ENCODE measurements around the gene RNASEH1.

- TF ChIP-seq, protein P1, sequence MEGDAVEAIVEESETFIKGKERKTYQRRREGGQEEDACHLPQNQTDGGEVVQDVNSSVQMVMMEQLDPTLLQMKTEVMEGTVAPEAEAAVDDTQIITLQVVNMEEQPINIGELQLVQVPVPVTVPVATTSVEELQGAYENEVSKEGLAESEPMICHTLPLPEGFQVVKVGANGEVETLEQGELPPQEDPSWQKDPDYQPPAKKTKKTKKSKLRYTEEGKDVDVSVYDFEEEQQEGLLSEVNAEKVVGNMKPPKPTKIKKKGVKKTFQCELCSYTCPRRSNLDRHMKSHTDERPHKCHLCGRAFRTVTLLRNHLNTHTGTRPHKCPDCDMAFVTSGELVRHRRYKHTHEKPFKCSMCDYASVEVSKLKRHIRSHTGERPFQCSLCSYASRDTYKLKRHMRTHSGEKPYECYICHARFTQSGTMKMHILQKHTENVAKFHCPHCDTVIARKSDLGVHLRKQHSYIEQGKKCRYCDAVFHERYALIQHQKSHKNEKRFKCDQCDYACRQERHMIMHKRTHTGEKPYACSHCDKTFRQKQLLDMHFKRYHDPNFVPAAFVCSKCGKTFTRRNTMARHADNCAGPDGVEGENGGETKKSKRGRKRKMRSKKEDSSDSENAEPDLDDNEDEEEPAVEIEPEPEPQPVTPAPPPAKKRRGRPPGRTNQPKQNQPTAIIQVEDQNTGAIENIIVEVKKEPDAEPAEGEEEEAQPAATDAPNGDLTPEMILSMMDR (IDR thresholded peaks at IDR 0.05; ENCODE audit: low read depth, low read length, poor library complexity, severe bottlenecking): no peak
- TF ChIP-seq EZH2phosphoT487 (IDR thresholded peaks at IDR 0.05; ENCODE audit: borderline replicate concordance, low read length): no peak
Observed at GRCh38 chr2:3520591-3520990, 37.5 kb downstream of the RNASEH1 start.

All from DOHH2 (cell line).